Measurements from ENCODE around the gene KANSL1L.
A peak's percentile ranks its signal among the peaks of the same experiment; 100 is the strongest.
"Not testable (repeated sequence)": the region's sequence is repeated elsewhere in the genome, so short reads cannot be mapped to it uniquely, and the experiment has no call there.

Gene KANSL1L

DNA sequence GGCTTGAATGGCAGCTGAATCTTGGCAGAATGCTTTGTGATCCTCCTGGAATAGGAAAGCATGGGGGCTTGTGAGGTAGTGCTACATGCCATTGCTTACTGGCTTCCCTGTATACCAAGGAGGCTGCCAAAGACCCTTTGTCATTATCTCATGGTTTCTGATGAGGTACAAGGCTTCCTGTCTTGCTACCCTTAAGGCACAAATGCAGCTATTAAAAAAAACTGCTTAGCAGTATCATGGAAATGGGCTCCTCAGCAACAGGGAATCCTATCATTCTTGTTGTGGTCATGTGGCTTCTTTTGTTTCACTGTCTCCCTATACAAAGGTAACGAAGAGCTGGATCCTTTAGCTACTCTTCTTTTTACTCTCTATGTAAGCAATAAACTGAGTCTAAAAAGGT lies 6.6 kb upstream of the KANSL1L start:
- no peak for DNase-seq

DNA sequence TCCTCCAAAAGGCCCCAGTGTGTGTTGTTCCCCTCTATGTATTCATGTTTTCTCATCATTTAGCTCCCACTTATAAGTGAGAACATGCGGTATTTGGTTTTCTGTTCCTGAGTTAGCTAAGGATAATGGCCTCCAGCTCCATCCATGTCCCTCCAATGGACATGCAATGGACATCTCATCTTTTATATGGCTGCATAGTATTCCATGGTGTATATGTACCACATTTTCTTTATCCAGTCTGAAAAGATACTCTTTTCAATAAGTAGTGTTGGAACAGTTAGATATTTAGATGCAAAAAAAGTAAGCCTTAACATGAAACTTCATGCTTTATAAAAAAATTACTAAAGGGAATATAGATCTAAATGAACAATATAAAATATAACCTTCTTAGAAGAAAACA lies 5.9 kb upstream of the KANSL1L start:
- not testable (repeated sequence) for DNase-seq

GRCh38 chr2:210174086-210174485 lies 2.9 kb upstream of the KANSL1L start:
- no peak for DNase-seq

GRCh38 chr2:210172219-210172575 lies 988 bp upstream of the KANSL1L start:
- DNase-seq, result no peak

DNA sequence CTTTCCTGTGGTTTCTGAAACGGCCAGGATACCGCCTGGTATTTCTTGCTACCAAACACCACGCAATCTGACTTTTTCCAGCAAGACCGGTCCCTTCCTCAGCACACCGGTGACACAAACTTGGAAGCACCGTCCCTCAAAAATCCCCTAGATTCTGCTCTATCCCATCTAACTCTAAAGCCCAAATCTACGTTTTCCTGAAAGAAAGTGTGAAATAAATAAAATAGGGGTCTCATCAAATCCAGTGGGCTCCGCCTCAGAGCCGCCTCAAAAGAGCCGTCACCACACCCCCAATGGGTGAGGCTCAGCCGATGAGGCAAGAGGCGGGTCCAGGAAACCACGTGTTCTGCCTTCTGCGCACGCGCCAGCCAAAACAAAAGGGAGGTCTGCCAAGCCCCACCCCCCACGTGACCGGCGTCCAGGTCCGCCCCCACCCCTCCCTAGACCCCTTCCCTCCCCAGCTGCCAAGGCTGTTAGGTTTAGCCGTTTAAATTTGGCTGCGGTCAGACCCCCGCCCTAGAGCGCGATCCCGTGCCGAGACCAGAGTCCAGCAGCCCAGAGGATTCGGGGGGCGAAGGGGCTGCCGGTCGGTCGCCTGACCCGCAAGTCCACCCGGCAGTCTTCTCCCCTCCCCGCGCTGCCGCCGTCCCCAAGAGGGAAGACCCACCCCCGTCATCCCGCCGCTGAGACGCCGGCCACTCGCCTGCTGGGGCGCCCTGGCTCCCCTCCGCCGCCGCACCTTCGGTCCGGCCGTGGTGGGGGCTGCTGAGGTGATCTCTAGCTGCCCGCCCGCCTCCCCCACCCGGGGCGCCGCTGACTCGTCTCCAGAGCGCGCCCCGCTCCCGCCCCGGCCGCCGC lies 534 bp downstream of the KANSL1L start:
- peak; percentile 63 for DNase-seq

GRCh38 chr2:210170196-210170445 lies 1.1 kb downstream of the KANSL1L start:
- DNase-seq, result no peak

GRCh38 chr2:210169516-210170195 lies 1.6 kb downstream of the KANSL1L start:
- DNase-seq, result no peak

- DNase-seq, result no peak
These were observed 4.0 kb downstream of the KANSL1L start for GRCh38 chr2:210167227-210167626.

DNA sequence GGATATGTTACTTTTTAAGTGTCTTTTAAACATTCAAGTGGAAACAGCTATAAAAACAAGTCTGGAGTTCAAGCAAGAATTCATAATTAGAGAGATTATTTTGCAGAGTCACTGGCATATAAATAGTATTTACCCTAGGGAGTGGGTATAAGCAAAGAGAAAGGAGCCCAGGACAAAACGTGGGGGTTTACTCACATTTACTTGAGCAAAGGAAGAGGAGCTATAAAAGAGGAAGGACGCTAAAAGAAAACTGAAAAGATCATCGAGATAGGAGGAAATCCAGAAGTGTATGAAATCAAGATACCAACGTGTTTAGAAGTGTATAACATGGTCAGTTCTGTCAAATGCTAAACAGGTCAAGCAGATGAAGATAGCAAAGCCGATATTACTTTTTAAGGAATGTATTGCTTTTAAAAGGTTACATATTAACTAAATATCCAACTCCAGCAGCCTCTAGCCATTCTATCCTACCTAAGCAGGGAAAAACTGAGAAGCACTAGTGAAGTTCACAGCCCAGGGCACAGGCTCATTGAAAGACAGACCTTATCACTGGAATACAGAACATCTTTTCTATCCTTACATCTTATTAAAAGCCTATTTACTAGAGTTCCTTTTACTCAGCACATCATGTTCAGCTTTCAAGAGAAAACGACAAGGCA lies 8.6 kb downstream of the KANSL1L start:
- DNase-seq, result no peak

DNA sequence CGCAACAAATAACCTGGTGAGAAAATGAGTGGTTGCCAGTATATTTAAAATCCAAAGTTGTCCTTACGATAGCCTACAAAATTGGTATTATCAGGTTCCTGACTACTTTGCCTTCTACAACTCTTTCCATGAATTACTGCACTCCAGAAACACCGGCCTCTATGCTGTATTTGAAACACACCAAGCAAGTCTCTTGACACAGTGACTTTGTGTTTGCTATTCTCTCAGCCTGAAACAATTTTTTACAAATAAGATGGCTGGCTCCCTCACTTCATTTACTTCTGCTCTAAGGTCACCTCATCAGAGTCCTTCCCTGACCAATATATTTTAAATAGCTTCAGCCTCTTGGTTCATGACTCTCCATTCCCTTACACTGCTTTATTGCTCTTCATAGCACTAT lies 12.2 kb downstream of the KANSL1L start:
- DNase-seq, result no peak

DNA sequence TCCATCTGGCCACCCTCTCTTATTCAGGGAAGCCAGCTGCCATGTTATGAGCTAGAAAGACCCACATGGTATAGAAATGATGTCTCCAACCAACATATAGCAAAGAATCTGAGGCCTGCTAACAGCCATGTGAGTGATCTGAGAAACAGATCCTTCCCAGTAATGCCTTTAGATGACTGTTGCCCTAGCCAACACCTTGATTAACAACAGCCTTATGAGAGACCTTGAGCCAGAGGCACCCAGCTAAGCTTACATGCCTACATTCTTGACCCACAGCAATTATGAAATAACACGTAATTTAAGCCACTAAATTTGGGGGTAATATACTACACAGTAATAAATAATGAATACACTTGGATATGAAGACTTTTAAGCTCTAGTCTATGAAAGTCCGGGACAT lies 13.0 kb downstream of the KANSL1L start:
- DNase-seq, result no peak

DNA sequence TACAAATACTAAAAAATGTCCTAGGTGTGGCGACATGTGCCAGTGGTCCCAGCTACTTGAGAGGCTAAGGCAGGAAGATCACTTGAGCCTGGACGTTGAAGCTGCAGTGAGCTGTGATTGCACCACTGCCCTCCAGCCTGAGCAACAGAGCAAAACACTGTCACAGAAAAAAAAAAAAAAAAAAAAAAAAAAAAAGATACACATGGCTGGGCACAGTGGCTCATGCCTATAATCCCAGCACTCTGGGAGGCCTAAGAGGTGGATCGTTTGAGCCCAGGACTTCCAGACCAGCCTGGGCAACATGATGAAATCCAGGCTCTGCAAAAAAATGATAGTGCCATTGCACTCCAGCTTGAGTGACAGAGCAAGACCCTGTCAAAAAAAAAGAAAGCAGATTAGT lies 13.7 kb downstream of the KANSL1L start:
- DNase-seq, result no peak

DNA sequence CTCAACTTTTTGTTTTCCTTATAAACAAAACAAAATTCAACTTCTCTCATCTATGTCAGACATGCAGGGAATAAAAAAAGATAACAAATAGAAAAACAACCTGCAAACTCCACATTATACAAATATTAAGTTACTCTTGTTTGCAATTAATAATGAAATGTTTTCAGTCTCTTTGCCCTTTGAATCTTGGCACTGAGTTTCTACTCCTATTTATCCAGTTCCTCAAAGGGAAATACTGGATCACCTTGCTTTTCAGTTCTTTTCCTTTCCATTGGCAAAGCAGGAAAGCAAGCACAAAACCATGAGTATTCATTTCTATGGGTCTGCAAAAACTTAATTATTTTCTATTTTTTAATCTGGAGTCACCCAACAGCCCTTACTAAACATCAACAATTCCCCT lies 23.6 kb downstream of the KANSL1L start:
- DNase-seq, result no peak

- DNase-seq, result no peak
These were observed 39.0 kb downstream of the KANSL1L start for GRCh38 chr2:210132239-210132638.

- DNase-seq, result no peak
These were observed 42.2 kb downstream of the KANSL1L start for GRCh38 chr2:210128961-210129360.

GRCh38 chr2:210113614-210114235 lies 57.5 kb downstream of the KANSL1L start:
- DNase-seq, result no peak

- no peak for DNase-seq
These were observed 58.3 kb downstream of the KANSL1L start for GRCh38 chr2:210112871-210113270.

DNA sequence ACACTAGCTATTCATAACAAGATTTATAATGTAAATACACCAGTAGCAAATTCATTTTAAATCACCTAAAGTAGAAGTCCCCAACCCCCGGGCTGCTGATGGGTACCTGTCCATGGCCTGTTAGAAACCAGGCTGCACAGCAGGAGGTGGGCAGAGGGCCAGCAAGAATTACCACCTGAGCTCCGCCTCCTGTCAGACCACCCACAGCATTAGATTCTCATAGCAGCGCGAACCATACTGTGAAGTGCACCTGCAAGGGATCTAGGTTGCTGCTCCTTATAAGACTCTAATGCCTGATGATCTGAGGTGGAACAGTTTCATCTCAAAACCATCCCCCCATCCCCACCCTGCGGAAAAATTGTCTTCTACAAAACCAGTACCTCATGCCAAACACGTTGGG lies 71.3 kb downstream of the KANSL1L start:
- DNase-seq, result no peak

DNA sequence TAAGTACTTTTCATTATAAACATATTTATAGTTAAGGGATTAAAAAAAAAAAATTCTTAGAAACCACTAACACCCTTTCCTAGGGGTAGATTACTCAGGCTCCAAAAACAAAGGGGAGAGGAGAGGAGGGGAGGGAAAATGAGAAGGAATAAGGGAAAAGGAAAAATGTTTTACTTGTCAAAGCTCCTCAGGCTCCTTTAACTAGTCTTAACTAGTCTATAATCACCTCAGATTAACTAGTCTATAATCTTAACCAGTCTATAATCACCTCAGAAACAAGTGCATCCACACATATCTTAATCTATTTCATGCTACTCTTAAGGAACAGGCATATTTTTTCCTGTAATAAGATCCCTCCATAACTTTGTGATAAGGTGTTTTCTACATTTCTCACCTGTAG lies 76.4 kb downstream of the KANSL1L start:
- no peak for DNase-seq

DNA sequence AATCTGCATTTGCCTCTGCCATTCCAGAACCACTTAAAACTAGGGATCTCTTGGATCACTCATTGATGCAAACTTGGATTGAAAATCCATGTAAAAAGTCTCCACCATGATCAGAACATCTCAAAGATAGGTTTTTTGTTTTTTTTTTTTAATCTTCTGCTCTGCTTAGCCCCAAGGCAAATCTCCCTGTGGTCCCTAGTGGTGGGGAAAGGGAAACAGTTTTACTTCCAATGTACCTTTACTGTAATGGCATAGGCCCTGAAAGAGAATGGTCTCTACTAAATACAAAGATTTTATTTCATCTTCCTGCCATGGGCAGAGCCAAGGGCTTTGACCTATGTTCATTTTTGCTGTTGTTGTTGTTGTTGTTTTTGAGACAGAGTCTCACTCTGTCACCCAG lies 78.4 kb downstream of the KANSL1L start:
- no peak for DNase-seq

DNA sequence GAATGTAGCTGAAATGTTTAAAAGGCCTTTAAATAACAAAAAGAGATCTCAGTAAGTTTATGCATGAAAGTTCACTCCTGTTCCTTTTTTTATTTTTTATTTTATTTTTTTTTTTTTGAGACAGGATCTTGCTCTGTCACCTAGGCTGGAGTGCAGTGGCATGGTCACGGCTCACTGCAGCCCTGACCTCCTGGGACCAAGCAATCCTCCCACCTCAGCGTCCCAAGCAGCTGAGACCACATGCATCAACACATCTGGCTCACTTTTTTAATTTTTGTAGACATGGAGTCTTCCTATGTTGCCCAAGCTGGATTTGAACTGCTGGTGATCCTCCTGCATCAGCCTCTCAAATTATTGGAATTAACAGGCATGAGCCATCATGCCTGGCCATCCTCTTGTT lies 84.3 kb downstream of the KANSL1L start:
- DNase-seq, result no peak

DNA sequence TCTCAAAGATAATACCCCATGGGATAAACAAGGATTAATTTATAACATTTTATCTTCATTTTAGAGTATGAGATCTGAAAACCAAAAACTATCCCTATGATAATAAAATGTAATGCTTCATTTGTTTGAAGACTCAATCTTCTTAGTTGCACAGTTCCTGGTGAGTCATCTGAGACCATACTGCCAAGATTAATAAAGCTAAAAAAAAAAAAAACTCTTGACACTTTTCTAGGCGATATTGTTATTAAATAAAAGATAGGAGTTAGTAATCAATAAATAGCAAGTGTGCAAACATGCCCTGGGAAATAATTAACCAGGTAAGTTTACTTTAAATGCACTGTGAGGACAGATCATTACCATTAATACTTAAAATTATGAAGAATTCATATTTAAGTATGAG lies 84.9 kb downstream of the KANSL1L start:
- DNase-seq, result no peak

- no peak for DNase-seq
These were observed 98.2 kb downstream of the KANSL1L start for GRCh38 chr2:210072922-210073509.

DNA sequence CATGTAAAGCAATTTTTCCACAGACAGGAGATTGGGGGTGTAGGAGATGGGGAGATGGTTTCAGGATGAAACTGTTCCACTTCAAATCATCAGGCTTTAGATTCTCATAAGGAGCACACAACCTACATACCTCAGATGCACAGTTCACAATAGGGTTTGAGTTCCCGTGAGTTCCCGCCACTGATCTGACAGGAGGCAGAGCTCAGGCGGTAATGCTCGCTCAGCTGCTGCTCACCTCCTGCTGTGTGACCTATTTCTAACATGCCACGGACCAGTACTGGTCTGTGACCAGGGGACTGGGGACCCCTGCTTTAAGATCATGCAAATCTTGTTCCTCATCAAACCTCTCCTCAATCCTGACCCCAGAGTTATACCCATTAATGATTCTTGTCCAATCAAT lies 98.7 kb downstream of the KANSL1L start:
- DNase-seq, result no peak
